MCF 10A (cell line): Measurements from ENCODE around the gene CRIP1. TPM values are rescaled to one million over a fixed set of nuclear protein-coding genes. Genes with fewer than 3 reads are reported as not detected.

Experiments
- BruUV-seq: library from RNA; stranded (reverse); fragments of 400-500 nt; replicated peaks from 2 replicates; lab custom pipeline; 2021; lab: Mats Ljungman, UMichigan
- CTCF ChIA-PET: fragments of 300-600 bp; sonication (Branson Sonifier 250); formaldehyde crosslinking; extraction: SDS; loops from one replicate; lab custom pipeline; 2021; ENCODE audit warnings: antibody characterized with exemption, inconsistent platforms; lab: Yijun Ruan, JAX
- POLR2A ChIA-PET: fragments of 300-600, 350-650 bp; sonication (Branson Sonifier 250); formaldehyde crosslinking; extraction: SDS; loops from one replicate; lab custom pipeline; 2020; ENCODE audit warnings: antibody characterized with exemption, inconsistent platforms; lab: Yijun Ruan, JAX
- DNase-seq: peaks from one replicate; pipeline ENCODE4 v3.0.0-alpha.2; 2018; ENCODE audit not compliant: unreplicated experiment
- H3K27ac Mint-ChIP-seq: one replicate; pipeline ENCODE4 v1.8.0; 2022; ENCODE audit warnings: mild to moderate bottlenecking, low read depth, mixed read lengths; ENCODE audit not compliant: unreplicated experiment
- H3K27me3 Mint-ChIP-seq: one replicate; pipeline ENCODE4 v1.8.0; 2022; ENCODE audit warnings: mixed read lengths; ENCODE audit not compliant: insufficient read depth, unreplicated experiment
- H3K36me3 Mint-ChIP-seq: one replicate; pipeline ENCODE4 v1.8.0; 2022; ENCODE audit warnings: mild to moderate bottlenecking, moderate library complexity, mixed read lengths; ENCODE audit not compliant: insufficient read depth, unreplicated experiment
- H3K4me1 Mint-ChIP-seq: one replicate; pipeline ENCODE4 v1.8.0; 2022; ENCODE audit warnings: mixed read lengths; ENCODE audit not compliant: insufficient read depth, unreplicated experiment
- H3K4me3 Mint-ChIP-seq: one replicate; pipeline ENCODE4 v1.8.0; 2022; ENCODE audit warnings: mild to moderate bottlenecking, moderate library complexity, mixed read lengths; ENCODE audit not compliant: unreplicated experiment
- H3K9me3 Mint-ChIP-seq: one replicate; pipeline ENCODE4 v1.8.0; 2022; ENCODE audit warnings: mixed read lengths; ENCODE audit not compliant: unreplicated experiment
- intact Hi-C: fragments of 100-400 bp; cut with micrococcal nuclease; formaldehyde crosslinking; loops from 2 replicates; pipeline ENCODE4 v1.14.1; 2022
- total RNA-seq: library from RNA; stranded (reverse); gene quantifications from 2 replicates; pipeline ENCODE4 v1.2.3, GENCODE V29; 2022
- TF ChIP-seq, protein P1 (sequence below): fragments of 200-600 bp; IDR thresholded peaks from one replicate; pipeline ENCODE4 v1.8.0; 2022; ENCODE audit warnings: antibody characterized with exemption, mild to moderate bottlenecking; ENCODE audit not compliant: unreplicated experiment

CRIP1 gene
- total RNA-seq, 1 experiment from 2014 or later: not detected

DNA sequence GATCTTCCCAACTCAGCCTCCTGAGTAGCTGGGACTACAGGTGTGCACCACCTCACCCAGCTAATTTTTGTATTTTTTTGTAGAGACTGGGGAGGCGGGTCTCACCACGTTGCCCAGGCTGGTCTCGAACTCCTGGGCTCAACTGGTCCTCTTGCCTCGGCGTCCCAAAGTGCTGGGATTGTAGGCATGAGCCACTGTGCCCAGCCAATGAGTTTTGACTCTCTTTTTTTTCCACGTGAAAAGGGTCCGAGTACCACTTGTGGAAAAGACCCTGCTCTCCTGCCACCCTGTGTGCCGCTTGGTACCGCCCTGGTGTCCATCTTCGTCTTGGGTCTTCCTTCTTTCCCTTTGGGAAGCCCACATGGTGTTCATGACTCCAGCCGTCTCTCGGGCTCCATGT, 21.9 kb downstream of the CRIP1 start:
- Mint-ChIP-seq H3K27ac (no peak overlapping the region), H3K27me3 (peaks cover 24% of the 10 kb centered on the region), H3K4me3 (no peak overlapping the region), H3K4me1 (no peaks in the 10 kb centered on the region), H3K9me3 (no peaks in the 10 kb centered on the region), H3K36me3 (peaks cover under 1% of the 10 kb centered on the region)
- BruUV-seq: no TSS peak
- TF ChIP-seq, protein P1, sequence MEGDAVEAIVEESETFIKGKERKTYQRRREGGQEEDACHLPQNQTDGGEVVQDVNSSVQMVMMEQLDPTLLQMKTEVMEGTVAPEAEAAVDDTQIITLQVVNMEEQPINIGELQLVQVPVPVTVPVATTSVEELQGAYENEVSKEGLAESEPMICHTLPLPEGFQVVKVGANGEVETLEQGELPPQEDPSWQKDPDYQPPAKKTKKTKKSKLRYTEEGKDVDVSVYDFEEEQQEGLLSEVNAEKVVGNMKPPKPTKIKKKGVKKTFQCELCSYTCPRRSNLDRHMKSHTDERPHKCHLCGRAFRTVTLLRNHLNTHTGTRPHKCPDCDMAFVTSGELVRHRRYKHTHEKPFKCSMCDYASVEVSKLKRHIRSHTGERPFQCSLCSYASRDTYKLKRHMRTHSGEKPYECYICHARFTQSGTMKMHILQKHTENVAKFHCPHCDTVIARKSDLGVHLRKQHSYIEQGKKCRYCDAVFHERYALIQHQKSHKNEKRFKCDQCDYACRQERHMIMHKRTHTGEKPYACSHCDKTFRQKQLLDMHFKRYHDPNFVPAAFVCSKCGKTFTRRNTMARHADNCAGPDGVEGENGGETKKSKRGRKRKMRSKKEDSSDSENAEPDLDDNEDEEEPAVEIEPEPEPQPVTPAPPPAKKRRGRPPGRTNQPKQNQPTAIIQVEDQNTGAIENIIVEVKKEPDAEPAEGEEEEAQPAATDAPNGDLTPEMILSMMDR: no peak
- intact Hi-C loops: no loop called here
- ChIA-PET POLR2A (no interaction called here), CTCF (no interaction called here)
- DNase-seq: no peak

DNA sequence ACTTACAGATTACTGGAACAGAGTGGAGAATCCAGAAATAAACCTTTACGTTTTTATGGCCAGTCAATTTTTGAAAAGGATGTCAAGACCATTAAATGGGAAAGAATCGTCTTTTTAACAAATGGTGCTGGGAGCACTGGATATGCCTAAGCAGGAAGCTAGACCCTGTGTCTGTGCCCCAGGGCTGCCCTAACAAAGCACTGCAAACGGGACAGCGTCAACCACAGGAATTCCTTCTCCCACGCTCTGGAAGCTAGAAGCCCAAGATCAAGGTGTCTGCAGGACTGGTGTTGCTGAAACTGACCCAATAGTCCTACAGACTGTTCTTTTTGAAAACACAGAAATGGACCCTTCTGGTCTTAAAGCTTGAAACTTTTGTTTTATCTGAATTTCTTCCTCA, 30.4 kb downstream of the CRIP1 start:
- no peaks in the 10 kb centered on the region for H3K9me3 Mint-ChIP-seq
- no peaks in the 10 kb centered on the region for H3K4me1 Mint-ChIP-seq
- no peak overlapping the region for H3K4me3 Mint-ChIP-seq
- no peak for DNase-seq
- ChIA-PET POLR2A (no interaction called here), CTCF (interaction anchor here (0.6 kb wide), 1 partner anchor 69 kb away, joined by 3 read pairs; no protein-coding TSS in a partner anchor)
- BruUV-seq: no TSS peak
- H3K36me3 Mint-ChIP-seq: no peaks in the 10 kb centered on the region
- intact Hi-C loops: no loop called here
- no peak overlapping the region for H3K27ac Mint-ChIP-seq
- TF ChIP-seq, protein P1: no peak
- peaks cover 11% of the 10 kb centered on the region for H3K27me3 Mint-ChIP-seq

DNA sequence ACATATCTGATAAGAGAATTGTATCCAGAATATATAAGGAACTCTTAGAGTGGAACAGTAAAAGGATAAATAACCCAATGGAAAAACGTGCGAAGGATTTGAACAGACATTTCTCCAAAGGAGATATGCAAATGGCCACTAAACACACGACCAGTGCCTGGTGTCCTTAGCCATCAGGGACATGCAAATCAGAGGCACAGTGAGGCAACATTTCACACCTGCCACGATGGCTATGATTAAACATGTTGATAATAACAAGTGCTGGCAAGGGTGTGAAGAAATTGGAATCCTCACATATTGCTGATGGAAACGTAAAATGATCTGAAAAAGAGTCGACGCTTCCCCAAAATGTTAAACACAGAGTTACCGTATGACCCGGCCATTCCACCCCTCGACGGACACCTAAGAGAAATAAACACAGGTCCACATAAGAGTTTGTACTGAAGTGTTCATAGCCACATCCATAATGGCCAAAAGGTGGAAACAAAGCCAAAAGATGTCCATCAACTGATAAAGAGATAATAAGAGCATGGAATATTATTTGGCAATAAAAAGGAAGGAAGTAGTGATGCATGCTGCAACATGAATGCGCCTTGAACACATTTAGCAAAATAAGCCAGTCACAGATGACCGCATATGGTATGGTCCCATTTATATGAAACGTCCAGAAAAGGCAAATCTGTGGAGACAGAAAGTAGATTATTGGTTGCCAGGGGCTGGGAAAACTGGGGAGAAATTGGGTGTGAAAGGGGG, 33.4 kb downstream of the CRIP1 start:
- Mint-ChIP-seq H3K4me3 (no peak overlapping the region), H3K27ac (no peak overlapping the region), H3K27me3 (peaks cover 11% of the 10 kb centered on the region), H3K36me3 (no peaks in the 10 kb centered on the region), H3K4me1 (no peaks in the 10 kb centered on the region), H3K9me3 (no peaks in the 10 kb centered on the region)
- no TSS peak for BruUV-seq
- intact Hi-C loops: no loop called here
- POLR2A ChIA-PET: no interaction called here
- CTCF ChIA-PET: no interaction called here
- TF ChIP-seq, protein P1: no peak
- DNase-seq: no peak

DNA sequence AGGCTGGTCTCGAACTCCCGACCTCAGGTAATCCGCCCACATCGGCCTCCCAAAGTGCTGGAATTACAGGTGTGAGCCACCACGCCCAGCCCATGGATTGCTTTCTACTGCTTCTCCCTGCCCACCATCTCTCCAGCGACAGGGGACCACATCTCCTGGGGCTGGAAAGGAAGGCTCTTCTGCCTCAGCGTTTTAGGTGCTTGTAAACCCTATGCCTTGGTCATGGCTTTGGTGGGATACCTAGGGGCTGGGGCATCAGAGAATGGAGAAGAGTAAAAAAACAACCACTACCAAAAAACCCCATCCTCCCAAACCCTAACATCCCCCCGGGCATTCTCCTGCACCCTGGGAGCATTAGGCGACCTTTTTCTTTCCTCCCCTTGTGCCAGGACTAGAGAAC, 38.6 kb downstream of the CRIP1 start:
- DNase-seq: no peak
- TF ChIP-seq, protein P1: no peak
- H3K27me3 Mint-ChIP-seq: no peaks in the 10 kb centered on the region
- H3K36me3 Mint-ChIP-seq: no peaks in the 10 kb centered on the region
- intact Hi-C loops: loop anchor here (5.0 kb wide), 1 partner anchor 153 kb away; no protein-coding TSS in a partner anchor
- H3K27ac Mint-ChIP-seq: no peak overlapping the region
- no TSS peak for BruUV-seq
- H3K4me3 Mint-ChIP-seq: peak overlapping the region; percentile 65
- CTCF ChIA-PET: interaction anchor here (1.0 to 1.2 kb wide), 2 partner anchors 13 to 44 kb away, joined by 3 to 5 read pairs; no protein-coding TSS in a partner anchor
- H3K9me3 Mint-ChIP-seq: no peaks in the 10 kb centered on the region
- POLR2A ChIA-PET: interaction anchor here (0.9 kb wide), 1 partner anchor 224 kb away, joined by 3 read pairs; no protein-coding TSS in a partner anchor
- no peaks in the 10 kb centered on the region for H3K4me1 Mint-ChIP-seq
